Ecto neural progenitor cell (in vitro differentiated cells): ENCODE data around the gene STK32B.
A peak's percentile ranks its signal among the peaks of the same experiment; 100 is the strongest.
"Not testable (repeated sequence)": the region's sequence is repeated elsewhere in the genome, so short reads cannot be mapped to it uniquely, and the experiment has no call there.

Experiments used
- DNase-seq: peaks from one replicate; pipeline ENCODE4 v3.0.0-alpha.2; 2018; ENCODE audit warnings: low spot score

The STK32B gene

DNA sequence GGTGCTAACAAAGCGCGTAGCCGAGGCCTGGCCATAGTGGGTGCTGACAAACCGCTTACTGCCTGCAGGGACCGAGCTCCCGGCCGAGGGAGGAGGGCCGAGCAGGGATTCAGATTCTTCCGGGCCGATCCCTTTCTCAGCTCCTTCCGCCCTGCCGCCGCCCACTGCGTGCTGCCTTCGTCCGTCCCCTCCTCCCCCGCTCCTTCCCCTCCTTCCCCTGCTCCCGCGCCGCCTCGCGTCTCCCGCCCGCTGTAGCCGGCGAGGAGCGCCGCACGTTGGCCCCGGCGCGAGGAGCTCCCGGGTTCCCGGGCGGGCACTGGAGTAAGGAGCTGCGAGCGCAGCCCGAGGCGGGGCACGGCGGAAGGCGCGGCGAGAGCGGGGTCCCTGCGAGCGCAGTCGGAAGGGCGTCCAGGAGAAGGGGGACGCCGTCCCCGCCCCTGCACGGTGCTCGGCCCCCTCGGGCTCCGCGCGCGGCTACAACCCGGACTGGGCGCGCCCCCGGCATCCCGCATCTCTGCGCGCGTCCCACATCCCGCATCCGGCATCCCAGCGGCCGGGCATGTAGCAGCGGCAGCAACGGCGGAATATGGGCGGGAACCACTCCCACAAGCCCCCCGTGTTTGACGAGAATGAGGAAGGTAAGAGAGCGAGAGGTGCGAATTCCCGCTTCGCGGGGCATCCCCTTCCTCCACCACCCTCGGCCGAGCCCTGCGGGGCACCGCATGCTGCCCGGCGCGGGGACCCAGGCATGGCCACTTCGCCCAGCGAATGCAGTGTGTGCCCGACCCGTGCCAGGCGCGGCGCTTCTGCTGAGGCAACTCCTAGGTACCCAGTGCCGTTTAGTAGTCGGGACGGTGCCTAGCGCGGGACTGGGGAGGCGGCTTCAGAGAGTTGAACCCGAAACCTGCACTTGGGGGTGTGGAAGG is at the start of gene STK32B:
TSS of gene STK32B (plus strand) at position 203 of the 926 bp plus-strand sequence.
- peak; percentile 78 for DNase-seq

DNA sequence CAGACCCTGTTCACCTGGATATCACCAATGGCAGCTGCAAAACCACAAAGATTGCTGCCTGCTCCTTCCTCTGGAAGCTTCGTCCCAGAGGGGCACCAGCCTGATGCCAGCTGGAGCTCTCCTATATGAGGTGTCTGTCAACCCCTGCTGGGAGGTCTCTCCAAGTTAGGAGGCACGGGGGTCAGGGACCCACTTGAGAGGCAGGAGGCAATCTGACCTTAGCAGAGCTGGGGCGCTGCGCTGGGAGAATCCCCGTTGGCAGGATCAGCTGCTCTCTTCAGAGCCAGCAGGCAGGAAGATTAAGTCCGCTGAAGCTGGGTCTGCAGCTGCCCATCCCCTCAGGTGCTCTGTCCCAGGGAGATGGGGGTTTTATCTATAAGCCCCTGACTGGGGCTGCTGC is 49.6 kb upstream of the STK32B start:
- DNase-seq: not testable (repeated sequence)

DNA sequence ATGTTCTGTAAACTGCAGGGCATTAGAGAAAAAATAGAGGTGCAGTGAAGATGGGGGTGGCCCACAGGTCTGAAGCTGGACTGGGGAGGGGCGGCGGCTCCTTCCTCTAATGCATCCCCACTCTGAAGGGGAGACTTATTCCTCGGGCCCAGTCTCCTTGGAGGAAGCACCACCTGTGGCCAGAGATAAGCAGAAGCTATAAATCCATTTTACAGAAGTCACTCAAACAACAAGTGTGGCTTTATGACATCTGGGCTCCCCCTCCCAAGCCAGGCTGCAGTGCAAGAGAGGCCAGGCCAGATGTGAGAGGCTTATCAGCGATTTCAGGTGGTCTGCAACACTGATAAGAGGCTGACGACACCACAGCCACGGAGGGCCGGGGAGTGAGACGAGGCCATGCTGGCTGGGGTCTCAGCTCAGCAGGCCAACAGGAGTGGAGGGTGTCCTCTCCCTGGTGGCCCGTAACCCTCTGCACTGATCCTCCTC is 47.9 kb upstream of the STK32B start:
- no peak for DNase-seq

DNA sequence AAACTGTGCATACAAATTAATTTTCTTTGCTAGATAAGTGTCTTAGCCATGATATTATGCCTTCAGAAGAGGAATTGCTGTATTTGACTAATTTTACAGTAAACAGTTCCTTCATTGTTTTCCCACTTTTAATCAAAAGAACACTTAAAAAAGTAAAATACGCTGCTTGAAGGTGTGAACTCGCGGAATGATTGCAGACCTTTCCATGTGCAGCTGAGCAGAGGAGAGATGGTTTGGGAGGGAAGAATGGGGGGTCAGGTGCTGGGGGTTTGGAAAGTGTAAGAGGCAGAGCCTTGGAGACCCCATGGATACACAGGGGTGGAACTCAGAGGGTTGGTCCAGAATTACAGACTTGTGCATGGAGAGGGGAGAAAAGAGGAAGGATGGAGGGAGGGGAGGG is 47.4 kb upstream of the STK32B start:
- no peak for DNase-seq

DNA sequence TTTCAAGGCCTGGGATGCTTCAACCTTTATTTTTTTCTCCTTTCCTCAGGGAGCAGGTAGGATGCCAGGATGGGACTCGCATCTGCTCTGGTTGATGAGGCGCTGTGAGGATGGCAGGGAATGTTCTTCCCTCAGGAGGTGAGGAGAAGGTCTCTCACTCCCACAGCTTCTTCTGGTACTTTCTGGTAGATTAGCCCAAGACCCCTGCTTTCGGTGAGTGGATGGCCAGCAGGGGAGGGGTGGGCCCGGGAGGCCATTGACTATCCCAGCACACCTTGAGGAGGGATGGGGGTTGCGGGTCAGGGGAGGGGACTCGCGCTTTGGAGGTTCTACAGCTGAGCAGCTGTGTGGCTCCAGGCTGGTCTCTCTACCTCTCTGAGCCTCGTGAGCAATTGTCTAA is 46.8 kb upstream of the STK32B start:
- no peak for DNase-seq

DNA sequence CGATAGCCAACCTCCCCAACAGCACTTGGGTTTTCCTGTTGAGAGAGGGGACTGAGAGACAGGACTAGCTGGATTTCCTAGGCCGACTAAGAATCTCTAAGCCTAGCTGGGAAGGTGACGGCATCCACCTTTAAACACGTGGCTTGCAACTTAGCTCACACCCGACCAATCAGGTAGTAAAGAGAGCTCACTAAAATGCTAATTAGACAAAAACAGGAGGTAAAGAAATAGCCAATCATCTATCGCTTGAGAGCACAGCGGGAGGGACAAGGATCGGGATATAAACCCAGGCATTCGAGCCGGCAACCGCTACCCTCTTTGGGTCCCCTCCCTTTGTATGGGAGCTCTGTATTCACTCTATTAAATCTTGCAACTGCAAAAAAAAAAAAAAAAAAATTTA is 44.3 kb upstream of the STK32B start:
- not testable (repeated sequence) for DNase-seq

DNA sequence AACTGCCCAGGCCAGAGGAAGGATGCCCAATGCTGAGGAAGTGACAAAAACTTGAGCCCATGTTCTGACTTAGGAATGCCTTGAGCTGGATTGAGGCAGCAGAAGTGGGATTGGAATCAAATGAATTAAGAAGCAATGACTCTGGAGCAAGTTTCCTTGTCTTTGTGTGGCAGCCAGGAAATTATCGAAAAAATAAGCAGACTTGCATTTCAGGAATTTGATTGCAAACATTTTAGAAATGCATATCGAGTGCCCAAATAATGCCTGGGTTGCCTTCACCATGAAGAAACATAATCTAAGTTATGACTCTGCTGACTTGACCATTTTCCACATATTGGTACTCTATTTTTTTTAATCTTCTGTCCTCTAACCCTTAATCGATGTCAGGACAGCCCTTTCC is 41.5 kb upstream of the STK32B start:
- no peak for DNase-seq

DNA sequence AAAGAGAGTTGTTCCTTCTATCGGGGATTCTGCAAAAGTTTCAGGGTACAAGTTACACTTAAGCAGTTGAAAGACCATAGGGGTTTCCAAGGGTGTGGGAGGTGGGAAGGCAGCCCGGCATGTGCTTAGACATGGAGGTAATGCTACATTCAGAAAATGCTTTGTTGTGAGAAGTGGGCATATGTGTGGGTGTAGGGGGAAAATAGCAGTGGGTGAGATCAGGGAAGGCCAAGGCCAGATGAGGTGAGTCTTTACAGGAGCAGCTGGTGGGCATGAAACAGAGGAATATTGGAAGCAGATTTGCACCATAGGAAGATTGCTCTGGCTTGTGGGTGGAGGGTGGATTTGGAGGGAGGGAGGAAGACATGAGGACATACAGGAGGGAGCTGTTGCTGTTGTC is 40.3 kb upstream of the STK32B start:
- no peak for DNase-seq

DNA sequence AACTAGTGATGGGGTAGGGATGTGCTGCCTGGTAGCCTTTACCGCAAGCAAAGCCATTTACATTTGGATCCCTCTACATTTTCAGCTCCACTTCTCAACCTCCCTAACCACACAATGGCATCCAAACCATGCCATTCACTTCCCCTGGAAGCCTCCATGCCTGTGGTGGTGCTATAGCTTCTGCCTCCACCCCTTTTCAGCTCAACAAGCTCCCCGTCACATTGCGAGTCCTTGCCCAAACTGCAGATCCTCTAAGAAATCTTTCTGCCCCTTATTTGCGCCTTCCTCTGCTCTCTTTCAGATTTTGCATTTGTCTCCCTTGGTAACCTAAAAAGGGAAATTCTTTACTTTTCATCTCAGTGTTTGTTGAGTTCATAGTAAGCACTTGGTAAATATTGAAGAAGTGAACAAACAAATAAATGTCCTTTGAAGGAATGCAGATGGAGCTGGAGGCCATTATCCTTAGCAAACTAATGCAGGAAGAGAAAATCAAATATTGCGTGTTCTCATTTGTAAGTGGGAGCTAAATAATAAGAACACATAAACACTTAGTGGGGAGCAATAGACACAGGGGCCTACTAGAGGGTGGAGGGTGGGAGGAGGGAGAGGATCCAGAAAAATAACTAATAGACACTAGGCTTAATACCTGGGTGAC is 38.9 kb upstream of the STK32B start:
- no peak for DNase-seq

DNA sequence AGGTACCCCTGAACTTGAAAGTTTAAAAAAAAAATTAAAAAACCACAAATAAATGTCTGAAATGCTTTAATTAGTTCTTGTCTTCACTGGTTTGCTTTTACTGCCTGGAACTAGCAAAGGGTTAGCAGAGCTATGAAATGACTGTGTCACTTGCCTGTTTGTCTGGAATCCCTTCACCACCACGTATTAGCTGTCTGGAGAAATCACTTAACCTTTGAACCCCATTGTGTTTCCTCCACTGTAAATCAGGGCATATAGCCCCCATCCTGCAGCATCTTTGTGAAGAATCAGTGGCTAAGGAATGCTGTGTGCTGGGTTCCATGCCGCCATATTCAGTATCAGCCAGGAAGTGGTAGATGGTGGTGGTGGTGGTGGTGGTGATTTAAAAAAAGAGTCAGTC is 38.3 kb upstream of the STK32B start:
- DNase-seq: no peak

DNA sequence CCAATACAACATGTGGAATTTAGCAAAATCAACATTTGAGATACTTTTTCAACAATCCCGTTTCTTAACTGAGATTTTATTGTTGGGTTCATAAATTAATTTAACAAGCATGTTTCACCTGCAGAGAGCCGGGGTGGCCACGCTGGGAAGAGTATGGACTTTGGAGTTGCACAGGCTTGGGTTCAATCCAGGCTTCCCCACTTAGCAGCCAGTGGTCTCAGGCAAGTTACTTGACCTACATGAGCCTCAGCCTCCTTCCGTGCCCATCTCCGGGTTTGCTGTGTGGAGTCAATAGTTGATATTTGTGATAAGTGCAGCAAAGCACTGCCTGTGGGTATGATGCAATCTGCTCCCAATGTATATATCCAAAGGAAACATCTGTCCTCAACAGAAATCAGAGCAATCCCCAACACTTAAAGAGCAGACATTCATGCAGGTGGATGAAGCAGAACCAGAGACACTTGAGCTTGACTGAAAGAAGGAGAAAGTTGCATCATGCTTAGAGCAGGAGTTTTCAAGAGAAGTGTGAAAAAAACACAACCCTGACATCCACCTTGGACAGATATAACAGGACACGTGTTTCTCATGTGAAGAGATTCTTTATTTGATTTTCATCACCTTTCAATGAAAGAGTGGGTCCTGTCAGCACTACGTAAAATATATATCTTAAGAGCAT is 37.1 kb upstream of the STK32B start:
- DNase-seq: no peak

DNA sequence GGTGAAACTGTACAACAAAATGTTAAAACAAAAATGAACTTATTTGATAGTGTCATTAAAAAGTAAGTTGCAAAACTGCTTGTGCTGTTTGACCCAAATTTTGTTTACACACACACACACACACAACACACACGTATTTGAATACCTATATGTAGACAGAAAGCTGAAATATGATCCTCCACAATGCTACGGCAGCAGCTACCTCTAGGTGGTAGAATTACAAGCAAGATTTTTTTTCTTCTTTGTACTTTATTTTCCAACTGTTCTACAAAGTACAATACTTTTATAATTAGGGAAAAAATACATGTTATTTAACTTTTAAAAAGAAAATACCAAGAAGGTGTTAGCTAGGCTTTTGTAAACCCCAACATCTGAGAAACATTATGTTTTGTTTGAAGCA is 33.2 kb upstream of the STK32B start:
- DNase-seq: no peak

DNA sequence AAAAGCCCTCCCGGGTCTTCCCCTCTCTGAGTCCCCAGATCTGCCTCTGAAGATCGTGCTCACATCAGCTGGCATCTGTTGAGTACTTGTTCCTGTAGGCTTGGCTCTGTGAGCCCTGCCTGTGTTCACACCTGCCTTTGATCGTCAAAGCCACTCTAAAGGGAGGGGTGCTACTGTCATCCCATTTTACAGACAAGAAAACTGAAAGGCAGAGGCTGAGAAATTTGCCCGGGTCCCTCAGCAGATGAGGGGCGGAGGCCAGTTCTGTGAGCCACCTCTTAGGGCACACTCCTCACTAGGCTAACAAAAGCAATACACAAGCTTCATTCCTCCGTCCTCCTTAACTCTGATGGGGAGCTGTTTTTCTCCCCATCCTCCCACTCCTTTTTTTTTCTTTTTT is 32.7 kb upstream of the STK32B start:
- no peak for DNase-seq

DNA sequence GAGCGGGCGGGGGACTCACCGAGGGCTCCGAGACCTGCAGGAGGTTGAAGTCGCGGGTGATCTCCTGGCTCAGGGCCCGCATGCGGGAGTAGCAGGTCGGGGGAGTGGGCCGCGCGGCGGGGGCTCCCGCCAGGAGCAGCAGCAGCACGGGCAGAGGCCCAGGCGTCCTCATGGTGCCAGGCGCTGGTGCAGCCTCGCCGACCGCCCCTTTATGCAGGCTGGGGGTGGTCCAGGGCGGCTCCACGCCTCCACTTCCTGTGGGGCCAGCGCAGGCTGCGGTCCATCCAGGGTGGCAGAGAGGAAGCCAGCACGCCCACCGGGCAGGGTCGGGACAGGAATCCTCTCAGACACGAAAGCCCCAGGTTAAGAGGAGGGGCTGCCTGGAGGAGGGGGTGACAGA is 32.0 kb upstream of the STK32B start, which contains the start of gene CYTL1:
TSS of gene CYTL1 (minus strand) at position 185 of the 400 bp plus-strand sequence. CDS start at position 172, 13 bp downstream.
- peak; percentile 59 for DNase-seq

DNA sequence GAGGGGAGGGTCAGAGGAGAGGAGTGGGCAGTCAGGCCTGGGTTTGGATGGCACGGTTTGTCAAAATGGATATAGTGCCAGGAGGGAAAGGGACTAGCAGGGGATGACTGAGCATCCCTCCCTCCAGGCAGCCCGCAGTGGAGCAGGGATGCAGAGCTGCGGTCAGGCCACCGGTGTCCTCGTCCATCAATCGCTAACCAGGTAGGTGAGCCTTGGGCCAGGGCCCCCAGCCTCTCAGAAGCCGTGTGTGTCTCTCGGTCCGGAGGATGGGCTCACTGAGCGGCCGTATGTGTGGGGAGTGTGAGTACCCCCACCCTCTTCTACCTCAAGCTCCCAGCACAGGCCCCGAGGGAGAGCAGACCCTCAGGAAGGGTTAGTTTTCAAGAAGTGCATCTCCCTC is 31.5 kb upstream of the STK32B start:
- no peak for DNase-seq

DNA sequence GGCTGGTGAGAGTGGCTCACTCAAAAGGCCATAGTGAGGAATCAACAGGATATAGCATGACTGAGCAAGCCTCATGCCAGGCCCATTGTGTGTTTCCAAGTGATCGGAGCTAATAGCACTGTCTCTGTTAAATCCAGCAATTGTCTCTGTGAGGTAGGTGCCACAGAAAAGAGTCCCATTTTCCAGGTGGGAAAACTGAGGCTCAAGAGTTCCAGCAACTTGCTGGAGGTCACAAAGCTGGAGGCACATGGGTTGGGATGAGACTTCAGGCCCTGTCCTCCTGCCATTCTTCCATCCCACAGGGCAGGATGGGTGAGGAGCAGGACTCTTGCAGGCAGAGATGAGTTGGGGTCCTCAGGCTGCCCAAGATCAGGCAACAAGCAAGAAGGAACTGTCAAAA is 30.9 kb upstream of the STK32B start:
- DNase-seq: no peak

DNA sequence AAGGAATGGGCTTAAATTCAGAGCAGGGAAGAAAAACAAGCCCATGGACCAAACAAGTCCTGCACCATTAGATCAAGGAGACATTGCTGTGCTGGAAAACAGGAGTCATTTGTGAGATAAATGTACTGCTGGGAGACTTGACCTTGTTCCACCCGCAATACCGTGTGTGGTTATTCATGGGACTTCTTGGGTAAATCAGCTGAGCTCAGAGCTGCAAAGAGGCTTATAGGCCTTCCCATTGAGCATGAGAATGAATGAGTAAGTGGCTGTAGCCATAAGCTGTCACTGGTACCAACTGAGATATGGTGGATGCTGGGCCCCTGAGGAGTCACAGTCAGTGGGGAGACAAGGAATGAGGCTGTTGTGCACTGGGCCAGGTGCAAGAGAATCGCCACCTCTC is 29.7 kb upstream of the STK32B start:
- DNase-seq: no peak

DNA sequence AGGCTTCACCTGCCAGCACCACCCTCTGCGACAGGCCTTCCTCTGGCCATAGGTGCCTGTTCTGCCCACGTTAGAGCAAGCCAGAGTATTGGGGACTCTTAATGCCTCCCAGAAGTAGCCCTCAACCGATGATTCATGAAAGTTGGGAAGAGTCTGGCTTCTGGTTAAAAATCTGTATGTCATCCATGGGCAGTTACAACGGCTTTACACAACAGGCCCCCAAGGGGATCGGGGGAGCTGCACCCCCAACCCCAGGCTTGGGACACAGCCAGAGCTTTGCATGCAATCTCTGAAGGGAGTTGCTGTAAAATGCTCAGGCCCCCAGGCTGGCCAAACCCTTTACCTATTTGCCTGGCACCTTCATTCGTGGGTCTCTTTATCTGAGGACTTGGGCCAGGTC is 26.6 kb upstream of the STK32B start:
- DNase-seq: no peak

DNA sequence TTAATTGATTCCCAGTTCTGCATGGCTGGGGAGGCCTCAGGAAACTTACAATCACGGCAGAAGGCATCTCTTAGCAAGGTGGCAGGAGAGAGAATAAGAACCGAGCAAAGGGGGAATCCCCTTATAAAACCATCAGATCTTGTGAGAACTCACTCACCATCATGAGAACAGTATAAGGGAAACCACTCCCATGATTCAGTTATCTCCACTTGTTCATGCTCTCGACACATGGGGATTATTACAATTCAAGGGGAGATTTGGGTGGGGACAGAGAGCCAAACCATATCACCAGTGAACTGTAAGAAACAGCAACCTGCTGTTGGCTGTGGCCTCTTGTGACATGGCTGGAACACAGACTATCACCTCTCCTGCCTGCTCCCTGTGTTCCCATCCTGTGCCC is 24.9 kb upstream of the STK32B start:
- DNase-seq: no peak

DNA sequence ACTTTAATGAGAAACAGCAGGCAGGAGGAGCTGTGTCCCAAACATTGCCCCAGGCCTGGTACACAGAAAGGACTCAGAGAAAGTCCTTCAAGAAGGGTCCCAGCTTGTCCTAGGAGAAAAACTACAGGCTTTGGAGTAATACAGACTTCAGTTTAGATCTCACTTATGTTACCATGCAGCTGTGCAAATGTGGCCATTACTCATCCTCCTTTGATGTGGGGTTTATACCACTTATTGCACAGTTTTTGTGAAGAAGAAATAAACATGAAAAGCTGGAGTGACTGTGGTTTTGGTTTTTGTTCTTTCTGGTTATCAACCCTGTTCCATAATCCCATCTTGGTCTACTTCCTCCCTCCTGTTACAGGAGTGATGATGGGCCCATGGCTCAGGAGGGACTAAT is 23.9 kb upstream of the STK32B start:
- no peak for DNase-seq

DNA sequence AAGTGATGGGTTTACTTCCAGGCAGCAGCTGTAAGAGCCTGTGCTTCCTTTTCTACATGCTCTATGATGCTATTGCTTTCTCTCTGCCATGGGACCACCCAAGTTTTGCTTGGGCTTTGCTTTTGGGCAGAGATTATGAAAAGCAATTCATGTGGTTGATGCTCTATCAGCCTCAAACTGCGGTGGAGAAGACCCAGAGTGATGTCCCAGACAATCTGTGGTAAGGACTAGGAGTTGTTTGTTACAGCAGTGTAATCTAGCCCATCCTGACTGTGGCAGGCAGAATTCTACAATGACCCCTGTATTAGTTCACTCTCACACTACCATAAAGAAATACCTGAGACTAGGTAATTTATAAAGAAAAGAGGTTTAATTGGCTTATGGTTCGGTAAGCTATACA is 22.8 kb upstream of the STK32B start:
- DNase-seq: no peak

DNA sequence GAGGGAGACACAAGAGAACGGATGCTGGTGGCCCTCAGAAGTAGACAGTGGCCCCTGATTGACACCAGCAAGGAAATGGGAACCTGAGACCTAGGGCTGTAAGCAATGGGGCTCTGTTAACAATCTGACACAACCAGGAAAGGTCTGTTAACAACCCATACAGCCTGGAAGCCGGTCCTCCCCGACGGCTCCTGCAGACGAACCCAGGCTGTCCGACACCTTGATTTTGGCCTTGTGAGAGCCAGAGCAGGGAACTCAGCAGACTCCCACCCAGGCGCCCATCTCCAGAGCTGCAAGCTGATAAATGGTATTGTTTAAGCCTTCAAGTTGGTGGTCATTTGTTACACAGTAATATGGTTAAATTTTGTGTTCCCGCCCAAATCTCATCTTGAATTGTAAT is 21.8 kb upstream of the STK32B start:
- DNase-seq: no peak

DNA sequence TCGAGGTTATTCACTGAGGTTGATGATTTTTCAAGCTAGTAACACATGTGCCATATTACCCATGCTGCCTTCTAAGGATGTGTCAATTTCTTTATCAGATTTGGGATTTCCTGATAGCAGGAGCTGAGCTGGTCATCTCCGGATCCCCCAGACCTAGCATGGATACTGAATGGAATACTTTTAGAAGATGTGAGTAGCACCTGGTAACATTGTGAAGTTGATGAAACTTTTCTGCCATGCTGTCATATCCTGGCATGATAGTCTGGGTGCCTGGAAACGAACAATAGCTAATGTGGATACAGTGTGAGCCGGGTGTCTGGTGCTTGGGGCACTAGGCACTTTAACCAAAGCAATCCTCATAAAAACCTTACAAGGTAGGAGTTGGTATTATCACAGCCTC is 21.1 kb upstream of the STK32B start:
- DNase-seq: no peak
